NCI-H2081 treated with DMSO at 0.1 percent for 48 hours (cell line): ENCODE measurements around the gene RPS8.
A peak's percentile ranks its signal among the peaks of the same experiment; 100 is the strongest.
"Not testable (repeated sequence)": the region's sequence is repeated elsewhere in the genome, so short reads cannot be mapped to it uniquely, and the experiment has no call there.

Source experiments
- DNase-seq: peaks from one replicate; lab custom pipeline; 2025; lab: John Stamatoyannopoulos, UW

Gene RPS8

GRCh38 chr1:44780583-44781121, 5.3 kb downstream of the RPS8 start:
- DNase-seq, result no peak

- no peak for DNase-seq
Measured at GRCh38 chr1:44783697-44784093, 8.4 kb downstream of the RPS8 start.

GRCh38 chr1:44784094-44785028, 9.0 kb downstream of the RPS8 start:
- DNase-seq, result no peak

- no peak for DNase-seq
Measured at GRCh38 chr1:44785029-44785380, 9.7 kb downstream of the RPS8 start.

- no peak for DNase-seq
Measured at GRCh38 chr1:44785501-44786137, 10.3 kb downstream of the RPS8 start.

GRCh38 chr1:44786138-44786840, 10.9 kb downstream of the RPS8 start:
- no peak for DNase-seq

GRCh38 chr1:44786841-44787426, 11.6 kb downstream of the RPS8 start:
- DNase-seq, result no peak

- no peak for DNase-seq
Measured at GRCh38 chr1:44787506-44787905, 12.2 kb downstream of the RPS8 start.

GRCh38 chr1:44788120-44788860, 12.9 kb downstream of the RPS8 start, which contains the start of gene BEST4:
Gene BEST4, minus strand, starts transcription at chr1:44788170. Its CDS starts 465 bp downstream, at chr1:44787705.
- no peak for DNase-seq

- no peak for DNase-seq
Measured at GRCh38 chr1:44790968-44791801, 15.8 kb downstream of the RPS8 start.

GRCh38 chr1:44792736-44793502, 17.6 kb downstream of the RPS8 start:
- no peak for DNase-seq

- DNase-seq, result not testable (repeated sequence)
Measured at GRCh38 chr1:44797886-44798285, 22.5 kb downstream of the RPS8 start.

- no peak for DNase-seq
Measured at GRCh38 chr1:44798481-44799365, 23.4 kb downstream of the RPS8 start.

- peak; percentile 97 for DNase-seq
Measured at GRCh38 chr1:44799770-44800584, 24.6 kb downstream of the RPS8 start, which contains the start of gene PLK3. Gene PLK3, plus strand, starts transcription at chr1:44800377. Its CDS starts 87 bp downstream, at chr1:44800464.

- DNase-seq, result no peak
Measured at GRCh38 chr1:44801491-44802305, 26.4 kb downstream of the RPS8 start.

GRCh38 chr1:44802306-44803061, 27.1 kb downstream of the RPS8 start:
- DNase-seq, result no peak
